IPS-15b (cell line): Measurements from ENCODE around the gene NPIPB9.
"Not testable (repeated sequence)": the region's sequence is repeated elsewhere in the genome, so short reads cannot be mapped to it uniquely, and the experiment has no call there.

Source experiments
- H3K27me3 ChIP-seq: one replicate; pipeline ENCODE4 v1.6.1; 2013; ENCODE audit warnings: low read length; ENCODE audit not compliant: control insufficient read depth, insufficient read depth
- H3K36me3 ChIP-seq: one replicate; pipeline ENCODE4 v1.6.1; 2013; ENCODE audit warnings: low read length; ENCODE audit not compliant: control insufficient read depth, insufficient read depth
- H3K4me1 ChIP-seq: one replicate; pipeline ENCODE4 v1.6.1; 2013; ENCODE audit warnings: mild to moderate bottlenecking, low read length; ENCODE audit not compliant: control insufficient read depth, insufficient read depth
- H3K4me3 ChIP-seq: one replicate; pipeline ENCODE4 v1.5.1; 2013; ENCODE audit warnings: low read depth, low read length
- H3K9ac ChIP-seq: one replicate; pipeline ENCODE4 v1.6.1; 2013; ENCODE audit warnings: low read depth, mild to moderate bottlenecking, low read length
- H3K9me3 ChIP-seq: one replicate; pipeline ENCODE4 v1.6.1; 2013; ENCODE audit warnings: mild to moderate bottlenecking, low read length; ENCODE audit not compliant: control insufficient read depth, insufficient read depth

NPIPB9 gene

GRCh38 chr16:28751487-28751886 is at the start of gene NPIPB9:
Gene NPIPB9, plus strand, starts transcription at chr16:28751787.
- H3K9ac ChIP-seq, H3K4me3 ChIP-seq, H3K4me1 ChIP-seq, H3K36me3 ChIP-seq, H3K27me3 ChIP-seq, H3K9me3 ChIP-seq: not testable (repeated sequence)

- H3K9ac ChIP-seq, H3K4me3 ChIP-seq, H3K9me3 ChIP-seq, H3K4me1 ChIP-seq, H3K36me3 ChIP-seq, H3K27me3 ChIP-seq: not testable (repeated sequence)
Measured at GRCh38 chr16:28704246-28704645, 47.3 kb upstream of the NPIPB9 start.

GRCh38 chr16:28711220-28712083 is 40.1 kb upstream of the NPIPB9 start, which contains the start of gene EIF3C:
Gene EIF3C, plus strand, starts transcription at chr16:28711464. Its CDS starts 223 bp downstream, at chr16:28711687.
- H3K4me3 ChIP-seq, H3K9ac ChIP-seq: not testable (repeated sequence)

GRCh38 chr16:28722852-28723650 is 28.5 kb upstream of the NPIPB9 start:
- not testable (repeated sequence) for H3K4me1 ChIP-seq, H3K9me3 ChIP-seq, H3K27me3 ChIP-seq, H3K36me3 ChIP-seq, H3K4me3 ChIP-seq, H3K9ac ChIP-seq

More at GRCh38 chr16:28711220-28712083, 40.1 kb upstream of the NPIPB9 start, which contains the start of gene EIF3C:
- not testable (repeated sequence) for H3K36me3 ChIP-seq, H3K27me3 ChIP-seq, H3K9me3 ChIP-seq, H3K4me1 ChIP-seq

- H3K36me3 ChIP-seq, H3K27me3 ChIP-seq, H3K4me1 ChIP-seq, H3K4me3 ChIP-seq, H3K9me3 ChIP-seq, H3K9ac ChIP-seq: not testable (repeated sequence)
Measured at GRCh38 chr16:28731253-28731652, 20.3 kb upstream of the NPIPB9 start.

GRCh38 chr16:28732455-28733124 is 19.0 kb upstream of the NPIPB9 start:
- H3K4me1 ChIP-seq, H3K36me3 ChIP-seq, H3K27me3 ChIP-seq, H3K4me3 ChIP-seq, H3K9ac ChIP-seq, H3K9me3 ChIP-seq: not testable (repeated sequence)

- H3K27me3 ChIP-seq, H3K4me3 ChIP-seq, H3K9ac ChIP-seq, H3K36me3 ChIP-seq, H3K9me3 ChIP-seq, H3K4me1 ChIP-seq: not testable (repeated sequence)
Measured at GRCh38 chr16:28739787-28740186, 11.8 kb upstream of the NPIPB9 start.

GRCh38 chr16:28740631-28741030 is 11.0 kb upstream of the NPIPB9 start:
- not testable (repeated sequence) for H3K27me3 ChIP-seq, H3K36me3 ChIP-seq, H3K4me3 ChIP-seq, H3K4me1 ChIP-seq, H3K9me3 ChIP-seq, H3K9ac ChIP-seq

GRCh38 chr16:28741295-28741694 is 10.3 kb upstream of the NPIPB9 start:
- H3K27me3 ChIP-seq, H3K9ac ChIP-seq, H3K9me3 ChIP-seq, H3K4me3 ChIP-seq, H3K4me1 ChIP-seq, H3K36me3 ChIP-seq: not testable (repeated sequence)

GRCh38 chr16:28746618-28747350 is 4.8 kb upstream of the NPIPB9 start:
- not testable (repeated sequence) for H3K9ac ChIP-seq, H3K9me3 ChIP-seq, H3K4me1 ChIP-seq, H3K4me3 ChIP-seq, H3K36me3 ChIP-seq, H3K27me3 ChIP-seq

GRCh38 chr16:28749997-28750465 is 1.6 kb upstream of the NPIPB9 start:
- not testable (repeated sequence) for H3K9ac ChIP-seq, H3K4me1 ChIP-seq, H3K9me3 ChIP-seq, H3K36me3 ChIP-seq, H3K4me3 ChIP-seq, H3K27me3 ChIP-seq
